ENCODE measurements around the gene FOXP4. TPM values are rescaled to one million over a fixed set of nuclear protein-coding genes. Genes with fewer than 3 reads are reported as not detected.

The FOXP4 gene
- 10 to 100 TPM in 1 of 3 donors, 1 to 10 TPM in 2; 5.1 to 11.0 (median 5.6) TPM for total RNA-seq

DNA sequence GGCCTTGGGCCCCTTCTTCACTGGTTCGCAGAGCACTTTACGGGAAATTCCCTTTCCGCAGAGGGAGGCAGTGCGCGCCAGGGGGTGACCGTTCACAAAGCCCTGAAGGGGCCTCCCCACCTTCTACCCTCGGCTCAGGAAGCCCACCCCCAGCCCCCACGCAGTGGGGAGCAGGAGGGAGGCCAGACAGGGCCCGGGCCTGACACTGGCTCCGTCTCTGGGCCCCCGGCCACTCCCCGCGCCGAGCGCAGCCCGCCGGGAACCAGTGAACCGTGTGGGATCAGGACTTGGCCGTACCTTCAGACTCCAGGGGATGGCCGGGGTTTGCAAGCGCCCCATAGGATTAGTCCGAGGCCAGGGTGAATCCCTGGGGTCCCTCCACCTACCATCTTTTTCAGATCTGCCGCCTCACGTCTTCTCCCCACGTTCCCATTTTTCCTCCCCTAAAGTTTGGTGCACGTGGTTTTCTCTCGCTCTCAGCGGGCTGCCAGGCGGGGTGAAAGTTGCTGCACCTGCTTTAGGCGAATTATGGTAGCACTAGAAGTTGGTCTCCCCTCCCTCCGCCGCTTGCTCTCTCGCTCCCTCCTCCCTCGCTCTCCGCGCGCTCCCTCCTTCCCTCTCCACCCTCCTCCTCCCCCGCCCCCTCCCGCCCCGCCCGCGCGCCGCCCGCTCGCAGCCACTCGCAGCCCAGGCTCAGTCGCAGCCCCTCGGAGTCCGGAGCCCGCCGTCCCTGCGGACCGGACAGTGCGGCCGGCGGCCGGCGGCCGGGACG, at the start of gene FOXP4:
Gene FOXP4, plus strand, starts transcription at position 679 of the 772 bp plus-strand sequence. CDS start 19,380 bp downstream, outside the sequence.
- TF ChIP-seq CTCF (IDR thresholded peaks at IDR 0.05), result no peak
- TF ChIP-seq POLR2AphosphoS5 (IDR thresholded peaks at IDR 0.05), result peak in 1 of 3 donors; percentile 26
- no peak for TF ChIP-seq POLR2A (IDR thresholded peaks at IDR 0.05)

DNA sequence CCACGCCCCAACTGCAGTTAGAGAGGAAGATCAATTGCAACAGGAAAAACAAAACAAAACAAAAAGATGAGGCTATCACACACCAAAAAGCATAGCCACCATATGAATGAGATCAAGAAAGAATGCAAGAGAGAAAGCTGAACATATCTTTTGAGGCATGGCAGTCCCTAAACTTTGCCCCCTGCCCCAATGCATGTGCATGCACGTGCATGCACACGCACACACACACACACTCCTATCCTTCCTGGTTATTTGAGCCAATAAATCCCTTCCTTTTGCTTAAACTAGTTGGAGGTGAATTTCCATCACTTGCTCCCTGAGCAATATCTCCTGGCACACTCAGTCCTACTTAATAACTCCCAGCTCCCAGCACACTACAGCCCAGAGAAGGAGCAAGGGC, 48.6 kb upstream of the FOXP4 start:
- no peaks in the 10 kb centered on the region for H3K36me3 ChIP-seq
- H3K27me3 ChIP-seq, result no peaks in the 10 kb centered on the region
- peaks cover 0 to 3% of the 10 kb centered on the region in 2 donors for H3K4me1 ChIP-seq
- intact Hi-C loops (cut with DNase I; ENCODE audit: low total_unique reads), result no loop called here
- no peaks in the 10 kb centered on the region for H3K9me3 ChIP-seq
- no peak overlapping the region for H3K4me3 ChIP-seq
- DNase-seq (ENCODE audit: low spot score in 2 of 2), result no peak
- no peak for TF ChIP-seq POLR2AphosphoS5 (IDR thresholded peaks at IDR 0.05)
- TF ChIP-seq CTCF (IDR thresholded peaks at IDR 0.05), result no peak
- TF ChIP-seq POLR2A (IDR thresholded peaks at IDR 0.05), result no peak
- peak overlapping the region; percentile 51 to 61 for H3K27ac ChIP-seq

More for the DNA sequence above, at the start of gene FOXP4:
- peak; percentile 85 to 86 for DNase-seq (ENCODE audit: low spot score in 2 of 2)
- Histone ChIP-seq H3K27ac (peak within 1 kb of the TSS; percentile 82 to 95), H3K9me3 (no peaks in the 10 kb centered on the region), H3K4me3 (peak within 1 kb of the TSS; percentile 81 to 100 (median 89)), H3K27me3 (no peaks in the 10 kb centered on the region), H3K4me1 (peaks cover 5 to 6% of the 10 kb centered on the region in 2 donors), H3K36me3 (no peaks in the 10 kb centered on the region)
- intact Hi-C loops (cut with DNase I; ENCODE audit: low total_unique reads), result loop anchor here (1.0 to 5.0 kb wide), 2 partner anchors 40 to 376 kb away; partner anchors contain the start of genes BYSL and MED20

GRCh38 chr6:41497994-41498393, 48.2 kb upstream of the FOXP4 start:
- H3K4me1 ChIP-seq, result peaks cover 0 to 3% of the 10 kb centered on the region in 2 donors
- H3K27me3 ChIP-seq, result no peaks in the 10 kb centered on the region
- H3K4me3 ChIP-seq, result no peak overlapping the region
- peak overlapping the region; percentile 51 to 61 for H3K27ac ChIP-seq
- H3K36me3 ChIP-seq, result no peaks in the 10 kb centered on the region
- no peak for DNase-seq (ENCODE audit: low spot score in 2 of 2)
- intact Hi-C loops (cut with DNase I; ENCODE audit: low total_unique reads), result no loop called here
- TF ChIP-seq POLR2A (IDR thresholded peaks at IDR 0.05) (no peak), CTCF (IDR thresholded peaks at IDR 0.05) (no peak), POLR2AphosphoS5 (IDR thresholded peaks at IDR 0.05) (no peak)
- H3K9me3 ChIP-seq, result no peaks in the 10 kb centered on the region

DNA sequence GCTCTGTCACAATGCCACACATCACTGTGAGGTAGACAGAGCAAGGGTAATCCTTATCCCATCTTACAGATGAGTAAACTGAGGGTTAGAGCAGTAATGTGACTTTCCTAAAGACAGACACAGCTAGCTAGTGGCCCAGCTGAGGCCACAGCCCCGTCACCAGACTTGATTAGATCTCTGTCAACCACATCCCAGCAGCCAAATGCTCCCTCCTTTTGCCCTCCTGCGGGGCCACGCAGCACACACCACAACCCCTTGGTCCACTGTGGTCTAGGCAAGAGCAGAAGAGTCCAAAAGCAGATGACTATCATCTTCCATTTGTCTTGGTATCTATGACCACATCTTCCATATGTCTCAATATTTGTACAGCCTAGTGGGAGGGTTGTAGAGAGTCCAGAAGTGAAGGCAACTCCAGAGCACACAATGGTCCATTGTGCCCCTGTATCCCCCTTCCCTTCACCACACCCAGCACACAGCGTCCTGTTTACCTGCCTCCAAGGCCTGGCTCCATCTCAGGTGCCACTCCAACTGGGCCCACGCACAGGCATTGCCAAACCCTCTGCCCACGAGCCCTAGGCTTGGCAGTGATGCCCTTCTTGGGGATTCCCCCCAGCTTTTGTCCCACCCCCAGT, 47.1 kb upstream of the FOXP4 start:
- DNase-seq (ENCODE audit: low spot score in 2 of 2), result peak; percentile 74 to 83
- intact Hi-C loops (cut with DNase I; ENCODE audit: low total_unique reads), result no loop called here
- TF ChIP-seq POLR2AphosphoS5 (IDR thresholded peaks at IDR 0.05) (peak in 1 of 3 donors; percentile 53), POLR2A (IDR thresholded peaks at IDR 0.05) (no peak)
- H3K27ac ChIP-seq, result peak overlapping the region; percentile 69 to 77
- H3K9me3 ChIP-seq, result no peaks in the 10 kb centered on the region
- no peaks in the 10 kb centered on the region for H3K36me3 ChIP-seq
- H3K4me1 ChIP-seq, result peaks cover under 1 to 3% of the 10 kb centered on the region in 2 donors
- H3K27me3 ChIP-seq, result no peaks in the 10 kb centered on the region
- no peak overlapping the region for H3K4me3 ChIP-seq

DNA sequence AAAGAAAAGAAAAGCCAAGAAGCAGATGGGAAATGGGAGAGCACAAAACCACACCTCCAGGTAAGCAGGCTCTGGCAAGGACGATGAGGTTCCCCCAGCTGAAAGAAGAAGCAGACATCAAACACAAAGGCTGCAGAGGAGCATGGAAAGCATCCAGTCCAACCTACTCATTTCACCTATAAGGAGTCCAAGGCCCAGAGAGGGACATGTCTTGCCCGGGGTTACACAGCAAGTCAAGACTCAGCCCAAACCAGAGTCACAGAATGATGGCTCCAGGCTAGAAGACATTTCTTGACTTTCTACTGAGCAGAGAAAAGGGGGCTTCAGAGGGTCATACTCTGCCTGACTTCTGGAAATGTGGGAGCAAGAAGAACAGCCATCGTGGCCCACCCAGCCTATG, 45.6 kb upstream of the FOXP4 start:
- H3K36me3 ChIP-seq, result no peaks in the 10 kb centered on the region
- H3K27ac ChIP-seq, result no peak overlapping the region
- H3K9me3 ChIP-seq, result no peaks in the 10 kb centered on the region
- no peak overlapping the region for H3K4me3 ChIP-seq
- no peaks in the 10 kb centered on the region for H3K27me3 ChIP-seq
- intact Hi-C loops (cut with DNase I; ENCODE audit: low total_unique reads), result no loop called here
- peaks cover 3 to 7% of the 10 kb centered on the region in 2 donors for H3K4me1 ChIP-seq
- DNase-seq (ENCODE audit: low spot score in 2 of 2), result no peak
- TF ChIP-seq POLR2AphosphoS5 (IDR thresholded peaks at IDR 0.05), result no peak
- no peak for TF ChIP-seq CTCF (IDR thresholded peaks at IDR 0.05)
- TF ChIP-seq POLR2A (IDR thresholded peaks at IDR 0.05), result no peak

All from breast epithelium (tissue), 4 donors.